Keratinocyte (primary cell): Measurements from ENCODE around the gene POMP. TPM values are rescaled to one million over a fixed set of nuclear protein-coding genes. Genes with fewer than 3 reads are reported as not detected.

Source experiments
- DNase-seq: peaks from one replicate; pipeline ENCODE4 v3.0.0-alpha.2; 2011; ENCODE audit warnings: low read depth, missing footprints, low spot score
- FAIRE-seq: peaks from 2 replicates; lab custom pipeline; 2011; peaks lifted over from hg19 to GRCh38; lab: Jason Lieb, UNC
- H2AFZ ChIP-seq: 2 replicates; pipeline ENCODE4 v1.6.0; 2012; ENCODE audit warnings: low read length, control low read depth, inconsistent platforms; ENCODE audit not compliant: control insufficient read depth
- H3K27ac ChIP-seq: 2 replicates; pipeline ENCODE4 v1.5.1; 2011; ENCODE audit warnings: low read length; ENCODE audit not compliant: control insufficient read depth, insufficient read depth
- H3K27me3 ChIP-seq: 3 replicates; pipeline ENCODE4 v1.6.0; 2011; ENCODE audit warnings: low read length; ENCODE audit not compliant: control insufficient read depth, insufficient read depth; ENCODE audit errors: extremely low read depth
- H3K36me3 ChIP-seq, 2 experiments: 2 replicates in 1 of 2; 3 replicates in 1 of 2; pipeline ENCODE4 v1.5.1; 2011; ENCODE audit warnings: low read length in 2 of 2, mild to moderate bottlenecking in 1 of 2; ENCODE audit not compliant: control insufficient read depth in 2 of 2, insufficient read depth in 2 of 2; ENCODE audit errors: extremely low read depth in 1 of 2
- H3K4me1 ChIP-seq: 3 replicates; pipeline ENCODE4 v1.5.1; 2011; ENCODE audit warnings: low read length; ENCODE audit not compliant: control insufficient read depth, insufficient read depth; ENCODE audit errors: extremely low read depth
- H3K4me2 ChIP-seq: 3 replicates; pipeline ENCODE4 v1.6.0; 2011; ENCODE audit warnings: low read depth, low read length; ENCODE audit not compliant: control insufficient read depth, insufficient read depth; ENCODE audit errors: extremely low read depth
- H3K4me3 ChIP-seq, 3 experiments: fragments of 200-600 bp in 1 of 3; sonication (generic) in 1 of 3; 2 replicates in 2 of 3; 3 replicates in 1 of 3; pipeline ENCODE4 v1.5.1; 2011 to 2016; ENCODE audit warnings: low read length in 3 of 3, mild to moderate bottlenecking in 3 of 3, control low read depth in 2 of 3, inconsistent platforms in 1 of 3, low read depth in 1 of 3, mixed read lengths in 1 of 3, mixed run types in 1 of 3, moderate library complexity in 1 of 3; ENCODE audit not compliant: control insufficient read depth in 2 of 3, insufficient read depth in 2 of 3; ENCODE audit errors: extremely low read depth in 1 of 3
- H3K79me2 ChIP-seq: 2 replicates; pipeline ENCODE4 v1.6.0; 2012; ENCODE audit warnings: low read length; ENCODE audit not compliant: control insufficient read depth, insufficient read depth
- H3K9ac ChIP-seq: 3 replicates; pipeline ENCODE4 v1.6.0; 2011; ENCODE audit warnings: low read length; ENCODE audit not compliant: control insufficient read depth, insufficient read depth; ENCODE audit errors: extremely low read depth
- H3K9me1 ChIP-seq: 3 replicates; pipeline ENCODE4 v1.6.0; 2011; ENCODE audit warnings: low read length; ENCODE audit not compliant: control insufficient read depth, insufficient read depth; ENCODE audit errors: extremely low read depth
- H3K9me3 ChIP-seq: 2 replicates; pipeline ENCODE4 v1.5.1; 2012; ENCODE audit warnings: low read depth, low read length; ENCODE audit not compliant: control insufficient read depth
- H4K20me1 ChIP-seq: 3 replicates; pipeline ENCODE4 v1.6.0; 2011; ENCODE audit warnings: low read length; ENCODE audit not compliant: control insufficient read depth, insufficient read depth; ENCODE audit errors: extremely low read depth
- EZH2 ChIP-seq: IDR thresholded peaks from one replicate; pipeline ENCODE4 v1.6.1; 2012; ENCODE audit warnings: inconsistent platforms, mild to moderate bottlenecking, low read length, moderate library complexity
- dilution Hi-C: fragments of 300-500 bp; cut with MboI; formaldehyde crosslinking; loops from one replicate; pipeline ENCODE4 v1.7.0; 2020; ENCODE audit warnings: low sequenced_read_pairs; ENCODE audit not compliant: extremely low pct_ligation_motif_present
- polyA plus RNA-seq, 5 experiments: library from polyadenylated mRNA; depleted of rRNA in 3 of 5; stranded (reverse) in 3 of 5; stranded (forward) in 1 of 5; unstranded in 1 of 5; fragments of >200 nt; gene quantifications; 1 replicate in 1 of 5; 2 replicates in 3 of 5; 3 replicates in 1 of 5; pipeline versions ENCODE4 v1.2.1 to v1.2.3, GENCODE V29; 2011 to 2012; ENCODE audit warnings: missing spikeins in 2 of 5, low read depth in 1 of 5, low replicate concordance in 1 of 5
- TF ChIP-seq, protein P1 (sequence below), 3 experiments: IDR thresholded peaks in 1 of 3; conservative IDR thresholded peaks in 1 of 3; optimal IDR thresholded peaks in 1 of 3; 2 replicates in 2 of 3; 3 replicates in 1 of 3; pipeline versions ENCODE3 to v1.5.1; 2011; ENCODE audit warnings: low read length in 3 of 3, mild to moderate bottlenecking in 3 of 3, moderate library complexity in 2 of 3, control low read depth in 1 of 3, inconsistent platforms in 1 of 3; ENCODE audit not compliant: insufficient read depth in 2 of 3; ENCODE audit errors: extremely low read depth in 1 of 3

The POMP gene
- polyA plus RNA-seq, 1 donor (not counting 4 experiments of a cell fraction or from before 2014, with no cell fraction given), result 136 TPM

DNA sequence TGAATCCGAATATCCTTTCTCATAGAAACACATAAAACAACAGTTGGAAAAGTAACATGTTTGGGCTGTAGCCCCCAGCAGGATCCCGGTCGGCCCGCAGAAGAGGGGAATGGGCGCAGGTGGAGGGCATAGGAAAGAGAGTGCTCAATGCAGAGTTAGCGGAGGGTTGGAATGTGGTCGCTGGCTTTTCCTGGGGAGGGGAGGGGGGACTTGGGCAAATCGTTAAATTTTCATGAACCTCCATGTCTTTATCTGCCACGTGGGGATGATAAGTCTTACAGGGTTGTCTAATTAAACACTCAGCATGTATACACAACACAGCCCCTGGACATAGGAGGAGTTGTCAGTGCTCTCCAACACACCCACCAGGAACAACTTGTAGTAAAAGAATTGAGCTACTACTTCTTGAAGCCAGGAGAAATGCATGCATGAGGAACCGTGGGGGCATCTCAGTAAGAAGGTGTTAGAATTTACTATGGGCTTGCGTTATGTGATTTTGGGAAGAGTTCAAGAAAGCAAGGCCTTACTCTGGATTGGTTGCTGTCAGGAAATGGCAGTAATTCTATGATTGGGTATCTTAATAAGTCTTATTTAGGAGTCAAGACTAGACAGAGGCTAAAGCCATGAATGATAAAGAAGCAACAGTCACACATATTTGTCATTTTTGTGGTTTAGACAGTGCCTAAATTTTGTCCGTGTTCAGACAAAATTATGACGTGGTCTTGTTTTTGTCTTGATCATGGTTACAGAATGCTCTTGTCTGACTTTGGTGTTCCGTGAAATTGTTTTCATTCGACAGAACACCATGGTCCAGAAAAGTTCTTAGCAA lies 60.5 kb downstream of the POMP start:
- Histone ChIP-seq H3K9ac (peak overlapping the region; percentile 76), H3K9me3 (no peaks in the 10 kb centered on the region), H3K4me3 (peak overlapping the region; percentile 70 to 81 (median 73)), H3K4me2 (peak overlapping the region; percentile 90), H3K36me3 (peaks cover 0 to 5% of the 10 kb centered on the region in 2 experiments), H4K20me1 (no peaks in the 10 kb centered on the region), H2AFZ (peak overlapping the region; percentile 92), H3K27me3 (no peaks in the 10 kb centered on the region), H3K79me2 (no peaks in the 10 kb centered on the region), H3K27ac (peak overlapping the region; percentile 64), H3K9me1 (no peaks in the 10 kb centered on the region), H3K4me1 (peaks cover 35% of the 10 kb centered on the region)
- FAIRE-seq (peak; percentile 52), DNase-seq (peak; percentile 53)
- dilution Hi-C loops, result no loop called here
- TF ChIP-seq, protein P1, sequence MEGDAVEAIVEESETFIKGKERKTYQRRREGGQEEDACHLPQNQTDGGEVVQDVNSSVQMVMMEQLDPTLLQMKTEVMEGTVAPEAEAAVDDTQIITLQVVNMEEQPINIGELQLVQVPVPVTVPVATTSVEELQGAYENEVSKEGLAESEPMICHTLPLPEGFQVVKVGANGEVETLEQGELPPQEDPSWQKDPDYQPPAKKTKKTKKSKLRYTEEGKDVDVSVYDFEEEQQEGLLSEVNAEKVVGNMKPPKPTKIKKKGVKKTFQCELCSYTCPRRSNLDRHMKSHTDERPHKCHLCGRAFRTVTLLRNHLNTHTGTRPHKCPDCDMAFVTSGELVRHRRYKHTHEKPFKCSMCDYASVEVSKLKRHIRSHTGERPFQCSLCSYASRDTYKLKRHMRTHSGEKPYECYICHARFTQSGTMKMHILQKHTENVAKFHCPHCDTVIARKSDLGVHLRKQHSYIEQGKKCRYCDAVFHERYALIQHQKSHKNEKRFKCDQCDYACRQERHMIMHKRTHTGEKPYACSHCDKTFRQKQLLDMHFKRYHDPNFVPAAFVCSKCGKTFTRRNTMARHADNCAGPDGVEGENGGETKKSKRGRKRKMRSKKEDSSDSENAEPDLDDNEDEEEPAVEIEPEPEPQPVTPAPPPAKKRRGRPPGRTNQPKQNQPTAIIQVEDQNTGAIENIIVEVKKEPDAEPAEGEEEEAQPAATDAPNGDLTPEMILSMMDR (optimal IDR thresholded peaks at IDR 0.05 in 1 of 3, IDR thresholded peaks at IDR 0.05 in 1 of 3, conservative IDR thresholded peaks at IDR 0.05 in 1 of 3; ENCODE audit: extremely low read depth in 1 of 3, insufficient read depth in 2 of 3, low read length in 3 of 3), result no peak
- TF ChIP-seq EZH2, result no peak

DNA sequence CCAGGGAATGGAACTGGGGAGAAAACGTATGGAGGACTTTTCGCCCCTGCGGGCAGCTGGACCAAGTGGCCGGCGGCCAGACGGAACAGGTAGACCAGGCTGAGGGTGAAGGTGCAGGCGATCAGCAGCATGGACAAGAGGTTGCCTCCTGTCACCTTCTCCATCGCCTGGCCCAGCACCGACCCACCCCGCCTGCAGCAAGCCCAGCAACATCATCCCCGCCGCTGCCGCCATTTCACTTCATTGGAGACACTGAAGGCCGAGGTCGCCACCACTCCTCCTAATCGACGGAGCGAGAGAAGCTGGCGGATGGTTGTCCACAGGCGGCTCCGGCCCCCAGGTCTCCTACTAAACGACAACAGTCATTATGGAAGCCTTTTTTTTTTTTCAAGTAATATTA lies 64.9 kb downstream of the POMP start:
- Histone ChIP-seq H3K9me3 (no peaks in the 10 kb centered on the region), H3K36me3 (no peaks in the 10 kb centered on the region), H3K9ac (no peak overlapping the region), H3K4me2 (no peak overlapping the region), H4K20me1 (no peaks in the 10 kb centered on the region), H3K27me3 (no peaks in the 10 kb centered on the region), H3K4me1 (peaks cover 12% of the 10 kb centered on the region), H3K9me1 (no peaks in the 10 kb centered on the region), H3K27ac (no peak overlapping the region), H2AFZ (no peak overlapping the region), H3K4me3 (no peak overlapping the region), H3K79me2 (no peaks in the 10 kb centered on the region)
- DNase-seq, result no peak
- FAIRE-seq, result no peak
- no peak for TF ChIP-seq EZH2
- TF ChIP-seq, protein P1 (optimal IDR thresholded peaks at IDR 0.05 in 1 of 3, IDR thresholded peaks at IDR 0.05 in 1 of 3, conservative IDR thresholded peaks at IDR 0.05 in 1 of 3; ENCODE audit: extremely low read depth in 1 of 3, insufficient read depth in 2 of 3, low read length in 3 of 3), result no peak
- dilution Hi-C loops, result no loop called here
